Heart left ventricle (tissue), 13 donors: Measurements from ENCODE around the gene BRD1.

Source experiments
- POLR2A ChIP-seq, 2 donors: fragments of 450-650 bp; IDR thresholded peaks; one replicate each; pipeline ENCODE4 v1.6.1; 2017; ENCODE audit warnings: antibody characterized with exemption in 2 of 2, mild to moderate bottlenecking in 2 of 2, moderate library complexity in 2 of 2
- TF ChIP-seq, protein P1 (sequence below), 12 donors: fragments of 200-600 bp; sonication (generic) in 4 of 12; IDR thresholded peaks; one replicate each; pipeline versions ENCODE4 v1.5.0 to v1.8.0; 2018 to 2022; ENCODE audit warnings: antibody characterized with exemption in 12 of 12, mild to moderate bottlenecking in 5 of 12
- donor health status: ischemic (EF 13 %, LVEDD 7.1; RV severe dilation, severe dysfunction).
- donor health status: DM: no; HTN: yes; CAD: no.
- donor health status: DM: no; HTN: no; CAD: no.
- donor health status: ischemic (EF 25% LVEDD 6.9; RV normal size, moderate dysfunction).
- donor health status: ischemic (EF 25% LVEDD 5.7; RV mildly dilated, moderate dysfunction).
- donor health status: ischemic (EF 35%, LVEDD 5.7; RV mildly dilated, moderate dysfunction).
- donor health status: nonischemic (EF 11% LVEDD 7.7; RV severe dilation, severe dysfunction).
- donor health status: DM: yes; HTN: yes; CAD: no.
- donor health status: PGD.
- donor health status: ischemic (EF 29% LVEDD 5.4; RV normal size, mild dysfunction).
- donor health status: nonischemic (EF 23%, LVEDD 6.1; RV moderate dilation, normal function).

DNA sequence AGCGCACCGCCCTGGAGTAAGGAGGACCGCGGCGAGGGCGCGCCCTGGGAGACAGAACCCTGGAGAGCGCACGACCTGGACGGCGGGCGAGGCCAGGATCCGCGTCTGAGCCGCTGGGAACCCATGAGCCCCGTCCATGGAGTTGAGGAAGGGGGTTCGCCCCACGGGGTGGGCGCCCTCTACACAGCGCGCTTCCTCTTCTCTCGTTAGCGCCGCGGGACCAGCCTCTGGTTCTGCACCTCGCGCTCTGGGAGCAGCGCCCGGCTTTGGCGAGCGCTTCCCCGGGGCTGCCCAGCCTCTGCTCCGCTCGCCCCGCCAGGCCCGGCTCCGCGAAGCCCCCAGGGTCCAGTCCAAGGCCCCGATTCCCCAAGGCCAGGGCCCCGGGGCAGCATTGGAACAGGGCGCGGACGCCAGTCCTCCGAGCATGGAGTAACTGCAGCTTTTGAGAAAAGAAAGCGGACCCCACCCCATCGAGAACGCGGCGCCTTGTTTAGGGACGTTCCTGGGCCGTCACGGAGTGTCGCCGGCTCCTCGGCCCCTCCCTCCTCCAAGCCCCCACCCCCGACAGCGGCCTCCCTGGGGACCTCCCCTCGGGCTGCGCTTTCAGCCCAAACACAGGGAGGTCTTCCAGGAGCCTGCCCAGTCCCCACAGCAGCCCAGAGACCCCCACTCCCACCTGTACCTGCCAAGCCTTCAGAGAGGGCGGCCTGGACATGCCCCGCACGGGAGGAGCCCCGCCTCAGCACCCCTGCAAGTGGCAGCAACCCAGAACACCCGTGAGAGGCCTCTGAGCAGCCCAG lies 56.2 kb downstream of the BRD1 start:
- TF ChIP-seq, protein P1, sequence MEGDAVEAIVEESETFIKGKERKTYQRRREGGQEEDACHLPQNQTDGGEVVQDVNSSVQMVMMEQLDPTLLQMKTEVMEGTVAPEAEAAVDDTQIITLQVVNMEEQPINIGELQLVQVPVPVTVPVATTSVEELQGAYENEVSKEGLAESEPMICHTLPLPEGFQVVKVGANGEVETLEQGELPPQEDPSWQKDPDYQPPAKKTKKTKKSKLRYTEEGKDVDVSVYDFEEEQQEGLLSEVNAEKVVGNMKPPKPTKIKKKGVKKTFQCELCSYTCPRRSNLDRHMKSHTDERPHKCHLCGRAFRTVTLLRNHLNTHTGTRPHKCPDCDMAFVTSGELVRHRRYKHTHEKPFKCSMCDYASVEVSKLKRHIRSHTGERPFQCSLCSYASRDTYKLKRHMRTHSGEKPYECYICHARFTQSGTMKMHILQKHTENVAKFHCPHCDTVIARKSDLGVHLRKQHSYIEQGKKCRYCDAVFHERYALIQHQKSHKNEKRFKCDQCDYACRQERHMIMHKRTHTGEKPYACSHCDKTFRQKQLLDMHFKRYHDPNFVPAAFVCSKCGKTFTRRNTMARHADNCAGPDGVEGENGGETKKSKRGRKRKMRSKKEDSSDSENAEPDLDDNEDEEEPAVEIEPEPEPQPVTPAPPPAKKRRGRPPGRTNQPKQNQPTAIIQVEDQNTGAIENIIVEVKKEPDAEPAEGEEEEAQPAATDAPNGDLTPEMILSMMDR (IDR thresholded peaks at IDR 0.05), result no peak
- TF ChIP-seq POLR2A (IDR thresholded peaks at IDR 0.05), result no peak
